Stimulated activated CD8-positive, alpha-beta memory T cell treated with anti-CD3 and anti-CD28 coated beads, Interleukin-12 subunit alpha, Interleukin-12 subunit beta, amount 100 ng/mL, for 24 hours (primary cell): ENCODE data around the gene NPAS4.
A peak's percentile ranks its signal among the peaks of the same experiment; 100 is the strongest.
"Not testable (repeated sequence)": the region's sequence is repeated elsewhere in the genome, so short reads cannot be mapped to it uniquely, and the experiment has no call there.

Experiments
- DNase-seq: peaks from one replicate; pipeline ENCODE4 v3.0.0-alpha.2; 2020; ENCODE audit errors: extremely low read depth

NPAS4 gene

DNA sequence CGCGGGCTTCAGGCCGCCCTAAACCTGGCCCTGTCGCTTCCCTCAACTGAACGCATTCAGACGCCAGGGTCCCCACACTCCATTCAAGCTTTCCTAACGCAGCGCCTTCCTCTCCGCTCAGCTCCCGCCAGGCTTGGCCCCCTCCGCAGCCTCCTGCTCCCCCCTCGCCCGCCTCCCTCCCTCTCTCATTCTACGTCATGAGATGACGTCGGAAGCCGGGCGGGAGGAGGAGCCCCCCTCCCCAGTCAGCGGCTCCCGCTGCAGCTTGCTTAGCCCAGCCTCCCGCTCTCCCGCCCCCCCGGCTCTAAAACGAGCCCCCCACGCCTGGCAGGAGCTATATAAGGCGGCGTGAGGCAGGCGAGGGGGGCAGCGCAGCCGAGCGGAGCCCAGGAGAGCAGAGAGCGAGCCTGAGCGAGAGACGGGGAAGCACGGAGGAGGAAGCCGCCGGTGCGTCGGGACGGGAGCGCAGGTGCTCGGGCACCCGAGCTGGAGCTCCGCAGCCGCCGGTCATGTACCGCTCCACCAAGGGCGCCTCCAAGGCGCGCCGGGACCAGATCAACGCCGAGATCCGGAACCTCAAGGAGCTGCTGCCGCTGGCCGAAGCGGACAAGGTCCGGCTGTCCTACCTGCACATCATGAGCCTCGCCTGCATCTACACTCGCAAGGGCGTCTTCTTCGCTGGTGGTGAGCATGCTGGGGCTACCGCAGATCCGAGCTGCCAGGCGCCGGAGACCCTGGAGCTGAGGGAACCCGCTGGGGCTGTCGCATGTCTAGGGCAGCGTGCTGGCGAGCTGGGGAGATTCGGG, at the start of gene NPAS4:
Gene NPAS4, plus strand, starts transcription at position 365 of the 806 bp plus-strand sequence. Its CDS starts 145 bp downstream, at position 510.
- no peak for DNase-seq

DNA sequence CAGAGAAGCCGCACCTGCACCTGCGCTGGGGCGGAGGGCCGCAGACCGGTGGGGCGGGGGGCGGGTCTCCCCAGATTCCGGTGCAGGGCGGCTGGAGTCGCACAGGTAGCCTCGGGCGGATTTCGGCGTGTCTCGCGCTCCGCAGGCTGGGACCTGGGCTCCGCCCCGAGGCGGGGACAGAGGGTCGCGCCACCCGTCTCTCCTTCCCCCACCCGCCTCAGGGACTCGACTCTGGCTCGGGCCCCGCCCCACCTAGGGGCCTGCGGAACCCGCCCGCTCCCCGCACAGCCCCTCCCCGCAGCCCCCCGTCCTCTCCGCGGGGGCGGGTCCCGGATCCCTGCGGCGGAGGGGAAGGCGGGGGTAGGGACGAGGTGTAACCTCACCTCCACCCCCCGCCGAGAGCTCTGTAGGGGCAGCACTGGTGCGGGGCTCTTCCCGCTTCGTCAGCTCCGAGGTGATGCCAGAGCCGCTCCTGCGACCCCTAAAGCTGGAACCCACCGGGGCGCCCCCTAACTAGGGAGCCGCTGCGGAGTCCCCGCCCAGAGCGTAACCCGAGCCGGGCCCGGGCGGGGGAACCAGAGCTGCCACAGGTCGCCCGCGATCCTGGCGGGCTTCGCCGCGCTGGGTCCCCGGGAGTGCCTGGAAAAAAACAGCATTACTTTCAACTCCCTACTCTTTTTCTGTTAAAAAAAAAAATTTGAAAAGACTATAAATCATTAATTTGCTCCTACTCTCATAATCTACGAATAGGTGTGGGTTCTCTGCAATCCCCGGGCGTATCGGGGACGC, 49.0 kb upstream of the NPAS4 start, which contains the start of gene SLC29A2:
Gene SLC29A2, minus strand, starts transcription at position 134 of the 789 bp plus-strand sequence. CDS start 169 bp downstream, outside the sequence.
- peak; percentile 40 for DNase-seq

DNA sequence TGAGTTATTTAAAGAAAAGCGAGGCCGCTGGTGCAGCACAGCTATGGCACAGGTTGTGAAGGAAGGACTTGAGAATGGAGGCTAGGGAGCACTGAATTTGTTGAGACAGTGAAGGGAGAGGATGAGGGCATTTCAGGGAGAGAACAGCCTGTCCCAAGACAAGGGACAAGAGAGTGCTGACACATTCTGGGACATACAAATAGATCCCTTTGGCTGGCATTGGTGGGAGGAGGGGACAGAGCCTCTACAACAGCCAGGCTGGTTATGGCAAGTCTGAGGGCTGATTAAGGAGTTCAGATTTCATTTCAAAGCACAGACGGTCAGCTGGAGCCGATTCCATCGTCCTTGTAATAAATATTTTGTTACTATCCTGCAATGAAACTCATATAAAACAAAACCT, 47.6 kb upstream of the NPAS4 start:
- DNase-seq: no peak

DNA sequence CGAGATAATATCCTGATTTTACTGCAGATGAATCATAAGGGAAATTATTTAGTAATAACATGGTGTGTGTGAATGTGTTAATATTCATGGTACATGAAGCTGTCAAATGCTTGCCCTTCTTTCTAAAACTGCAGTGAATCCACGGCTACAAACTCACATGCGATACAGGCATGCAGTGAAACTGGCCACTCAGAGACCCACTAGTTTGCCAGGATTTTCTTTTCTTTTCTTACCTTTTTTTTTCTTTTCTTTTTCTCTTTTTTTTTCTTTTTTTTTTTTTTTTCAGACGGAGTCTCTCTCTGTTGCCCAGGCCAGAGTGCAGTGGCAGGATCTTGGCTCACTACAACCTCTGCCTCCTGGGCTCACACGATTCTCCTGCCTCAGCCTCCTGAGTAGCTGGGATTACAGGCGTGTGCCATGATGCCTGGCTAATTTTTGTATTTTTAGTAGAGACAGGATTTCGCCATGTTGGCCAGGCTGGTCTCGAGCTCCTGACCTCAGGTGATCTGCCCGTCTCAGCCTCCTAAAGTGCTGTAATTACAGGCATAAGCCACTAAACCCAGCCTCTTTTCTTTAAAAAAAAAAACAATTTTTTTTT, 47.0 kb upstream of the NPAS4 start:
- not testable (repeated sequence) for DNase-seq

DNA sequence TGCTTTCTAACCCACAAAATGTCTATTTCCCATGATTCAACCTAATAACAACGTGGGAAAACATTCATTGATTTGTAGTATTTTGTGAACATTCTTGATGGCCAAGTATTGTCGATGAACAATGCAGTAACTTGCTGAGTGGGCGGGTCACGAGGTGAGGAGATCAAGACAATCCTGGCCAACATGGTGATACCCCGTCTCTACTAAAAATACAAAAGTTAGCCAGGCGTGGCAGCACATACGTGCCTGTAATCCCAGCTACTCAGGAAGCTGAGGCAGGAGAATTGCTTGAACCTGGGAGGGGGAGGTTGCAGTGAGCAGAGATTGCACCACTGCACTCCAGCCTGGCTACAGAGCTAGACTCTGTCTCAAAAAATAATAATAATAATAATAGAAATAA, 40.6 kb upstream of the NPAS4 start:
- not testable (repeated sequence) for DNase-seq

DNA sequence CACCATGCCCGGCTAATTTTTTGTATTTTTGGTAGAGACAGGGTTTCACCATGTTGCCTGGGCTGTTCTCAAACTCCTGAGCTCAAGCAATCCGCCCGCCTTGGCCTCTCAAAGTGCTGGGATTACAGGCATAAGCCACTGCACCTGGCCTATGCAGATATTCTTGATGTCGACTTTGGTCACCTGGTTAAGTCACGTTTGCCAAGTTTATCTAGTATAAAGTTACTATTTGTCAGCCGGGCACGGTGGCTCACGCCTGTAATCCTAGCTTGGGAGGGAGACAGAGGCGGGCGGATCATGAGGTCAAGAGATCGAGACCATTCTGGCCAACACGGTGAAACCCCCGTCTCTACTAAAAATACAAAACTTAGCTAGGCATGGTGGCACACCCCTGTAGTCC, 36.5 kb upstream of the NPAS4 start:
- DNase-seq: not testable (repeated sequence)

DNA sequence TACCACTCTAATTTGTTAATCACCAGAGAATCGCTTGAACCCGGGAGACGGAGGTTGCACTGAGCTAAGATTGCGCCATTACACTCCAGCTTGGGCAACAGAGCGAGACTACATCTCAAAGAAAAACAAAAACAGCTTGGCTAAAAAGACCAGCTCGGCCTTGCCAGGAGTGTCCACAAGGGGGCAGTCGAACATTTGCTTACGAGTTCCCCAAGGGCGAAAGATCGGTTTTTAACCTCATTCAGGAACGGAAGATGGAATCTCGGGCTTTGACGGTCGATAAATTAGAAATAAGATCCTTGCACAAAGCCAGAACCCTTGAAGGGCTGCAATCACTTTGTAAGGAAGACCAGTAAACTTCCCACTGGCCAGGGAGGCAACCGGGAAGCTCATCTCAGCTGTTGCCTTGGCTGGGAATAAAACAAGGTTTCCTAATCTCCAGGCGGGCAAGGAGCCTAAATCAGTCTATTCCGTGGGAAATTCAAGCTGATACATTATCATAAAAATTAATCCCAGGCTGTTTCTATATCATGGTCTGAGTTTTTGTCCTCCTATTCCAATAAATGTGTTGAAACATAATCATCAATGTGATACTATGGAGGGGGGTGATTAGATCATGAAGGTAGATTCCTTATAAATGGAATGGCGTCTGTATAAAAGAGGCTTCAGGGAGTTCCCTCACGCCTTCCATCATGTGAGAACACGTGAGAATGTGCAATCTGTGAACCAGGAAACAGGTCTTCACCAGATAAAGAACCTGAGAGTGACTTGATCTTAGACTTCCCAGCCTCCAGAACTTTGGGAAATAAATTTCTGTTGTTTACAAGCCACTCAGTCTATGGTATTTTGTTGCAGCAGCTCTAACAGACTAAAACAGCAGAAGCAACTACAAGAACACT, 34.4 kb upstream of the NPAS4 start:
- peak; percentile 54 for DNase-seq

DNA sequence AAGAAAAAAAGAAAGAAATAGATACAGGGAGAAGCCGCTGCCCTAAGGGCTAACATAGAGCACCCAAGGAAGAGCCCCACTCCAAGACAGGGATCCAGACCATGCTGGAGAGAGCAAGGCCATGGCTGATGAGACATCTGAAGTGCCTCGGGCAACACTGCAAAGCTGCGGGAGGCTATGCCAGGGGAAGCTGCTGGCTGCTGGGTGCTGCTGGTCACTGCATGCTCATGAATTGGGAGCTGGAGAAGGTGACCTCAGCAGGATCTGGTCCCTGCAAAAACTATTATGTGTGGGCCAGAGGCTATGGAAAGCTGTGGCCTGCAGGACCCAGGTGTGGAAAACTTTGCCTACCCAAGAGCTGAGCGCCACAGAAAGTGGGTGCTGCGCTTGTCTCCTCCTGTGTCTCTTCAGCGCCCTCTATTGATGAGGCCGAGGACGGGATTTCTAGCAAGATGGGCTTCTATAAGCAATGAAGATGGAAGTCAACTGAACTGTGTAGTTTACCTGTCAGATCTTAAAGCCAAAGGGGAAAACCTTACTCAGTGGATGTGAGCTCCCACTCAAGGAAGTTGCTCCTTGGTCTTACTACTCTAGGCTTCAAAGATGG, 32.0 kb upstream of the NPAS4 start:
- peak; percentile 45 for DNase-seq

DNA sequence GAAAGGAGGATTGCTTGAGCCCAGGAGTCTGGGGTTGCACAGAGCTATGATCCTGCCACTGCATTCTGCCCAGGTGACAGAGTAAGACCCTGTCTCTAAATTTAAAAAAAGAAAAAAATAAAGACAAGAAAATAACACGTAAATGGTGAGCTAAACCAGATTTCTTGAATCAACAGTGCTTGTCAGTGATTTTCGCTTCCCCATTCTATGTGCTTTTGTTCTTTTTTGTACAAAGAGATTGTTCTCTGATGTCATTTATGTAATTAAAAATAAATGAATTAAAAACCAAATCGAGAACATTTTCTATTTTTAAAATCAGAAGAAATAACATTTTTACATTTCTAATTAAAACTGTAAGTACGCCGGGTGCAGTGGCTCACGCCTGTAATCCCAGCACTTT, 29.5 kb upstream of the NPAS4 start:
- no peak for DNase-seq

DNA sequence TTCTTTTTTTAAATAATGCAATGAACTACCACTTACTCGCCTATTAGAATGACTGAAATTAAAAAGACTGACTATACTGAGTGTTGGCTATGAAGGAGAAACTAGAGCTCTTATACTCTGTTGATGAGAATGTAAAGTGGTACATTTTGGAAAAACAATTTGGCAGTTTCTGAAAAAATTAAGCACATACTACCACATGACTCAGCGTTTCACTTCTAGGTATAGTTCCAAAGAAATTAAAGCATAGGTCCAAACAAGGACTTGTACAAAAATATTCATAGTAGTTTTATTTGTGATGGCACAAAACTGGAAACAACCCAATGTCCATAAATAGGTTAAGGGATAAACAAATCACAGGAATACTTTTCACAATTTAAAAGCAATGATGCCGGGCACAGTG, 26.9 kb upstream of the NPAS4 start:
- no peak for DNase-seq

DNA sequence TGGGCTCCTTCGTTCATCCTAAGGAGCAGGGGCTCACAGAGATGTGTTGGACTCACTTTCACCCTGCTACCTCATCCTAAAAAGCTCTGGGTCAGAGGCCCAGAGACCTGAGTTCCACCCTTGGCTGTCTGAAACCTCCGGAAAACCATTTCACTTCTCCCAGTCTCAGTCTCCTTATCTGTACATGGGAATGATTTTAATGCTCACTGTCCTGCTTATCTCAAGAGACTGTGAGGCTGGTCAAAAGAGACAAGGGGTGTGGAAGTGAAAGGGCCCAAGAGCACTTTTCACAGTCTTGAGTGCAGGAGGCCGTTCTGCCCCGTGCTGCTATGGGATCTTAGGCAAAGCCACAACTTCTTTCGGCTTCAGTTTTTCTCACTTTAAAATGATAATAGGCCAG, 13.2 kb upstream of the NPAS4 start:
- DNase-seq: no peak

DNA sequence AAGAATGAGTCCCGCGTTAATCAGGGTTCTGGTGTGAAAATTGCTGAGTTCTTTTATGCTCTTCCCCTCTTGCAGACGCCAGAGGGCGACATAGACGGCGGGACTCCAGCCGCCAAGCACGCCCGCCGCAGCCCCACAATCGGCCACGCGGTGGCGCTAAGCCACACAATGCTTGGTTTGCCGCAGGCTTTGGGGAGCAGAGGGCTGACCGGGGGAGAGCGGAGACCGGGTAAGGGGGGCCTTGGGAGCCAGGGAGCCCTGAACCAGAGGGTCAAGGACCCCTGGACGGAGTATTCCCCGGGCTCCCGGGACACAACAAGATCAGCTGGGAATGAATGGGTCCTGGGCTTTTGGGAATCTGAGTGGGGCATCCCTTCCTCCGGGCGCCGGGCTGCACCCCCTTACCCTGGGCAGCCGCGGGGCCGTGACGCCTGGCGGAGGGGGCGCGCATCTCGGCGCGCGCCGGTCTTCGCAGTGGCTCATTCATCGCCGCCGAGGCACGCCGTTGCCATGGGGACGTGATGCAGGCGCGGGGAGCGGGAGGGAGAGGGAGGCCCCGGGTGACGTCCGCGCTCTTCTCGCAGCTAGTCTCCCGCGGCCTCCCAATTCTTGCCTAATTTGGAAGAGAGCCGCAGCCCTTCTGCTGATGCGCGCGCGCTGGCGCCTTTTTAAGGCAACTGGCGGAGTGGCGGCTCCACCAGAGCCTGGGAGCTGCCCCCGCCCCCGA, 12.2 kb upstream of the NPAS4 start:
- DNase-seq: peak; percentile 68

DNA sequence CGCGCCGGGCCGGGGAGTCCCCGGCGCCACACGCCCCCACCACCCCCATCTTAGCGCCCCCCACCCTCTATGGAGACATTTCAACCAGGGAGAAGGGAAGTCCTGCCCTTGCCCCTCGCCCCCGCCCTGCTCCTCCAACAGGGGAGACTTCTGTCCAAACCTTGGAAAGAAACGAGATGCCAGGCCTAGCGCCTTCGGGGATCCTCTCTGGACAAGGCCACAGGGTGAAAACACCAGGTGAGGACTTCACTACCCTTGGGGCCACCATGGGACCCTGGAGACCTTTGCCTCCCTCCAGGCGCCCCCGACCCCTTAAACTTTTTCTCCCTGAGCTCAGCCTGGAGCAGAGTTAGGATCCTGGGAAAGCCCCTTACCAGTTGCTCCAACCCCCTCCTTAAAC, 11.6 kb upstream of the NPAS4 start:
- no peak for DNase-seq

DNA sequence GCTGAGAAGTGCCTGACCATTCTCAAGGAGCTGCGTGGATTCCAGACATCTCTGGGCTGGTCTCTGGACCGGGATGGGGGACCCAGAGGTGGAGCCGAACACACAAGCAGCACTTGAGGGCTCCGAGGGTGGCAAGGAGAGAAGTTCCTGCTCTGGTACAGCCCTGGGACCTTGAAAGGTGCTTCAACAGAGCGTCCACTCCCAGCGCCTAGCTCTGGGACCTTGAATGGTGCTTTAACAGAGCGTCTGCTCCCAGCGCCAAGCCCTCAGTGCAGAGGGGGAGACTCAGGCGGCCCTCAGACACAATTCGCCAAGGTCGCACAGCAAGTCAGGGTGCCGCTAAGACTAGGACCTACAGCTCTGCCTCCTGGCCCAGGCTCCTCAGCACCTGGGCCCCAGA, 10.6 kb upstream of the NPAS4 start:
- no peak for DNase-seq

DNA sequence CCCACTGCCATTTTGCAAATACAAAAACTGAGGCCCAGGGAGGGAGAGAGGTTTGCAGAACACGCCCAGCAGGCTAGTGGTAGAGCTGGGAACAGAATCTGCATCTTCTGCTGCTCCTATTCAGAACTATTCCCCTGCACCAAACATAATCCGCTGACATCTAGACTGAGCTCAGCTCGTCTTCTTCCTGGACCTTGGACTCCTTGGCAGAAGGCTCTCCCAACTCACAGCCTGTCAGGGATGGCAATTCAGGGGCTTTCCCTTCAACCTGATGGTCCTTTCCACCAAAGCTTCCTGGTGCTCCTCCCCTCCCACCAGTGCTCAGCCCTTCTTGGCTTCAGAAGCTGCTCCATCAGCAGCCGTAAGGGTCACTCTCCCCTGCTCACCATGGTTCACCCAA, 9.5 kb upstream of the NPAS4 start:
- DNase-seq: no peak

DNA sequence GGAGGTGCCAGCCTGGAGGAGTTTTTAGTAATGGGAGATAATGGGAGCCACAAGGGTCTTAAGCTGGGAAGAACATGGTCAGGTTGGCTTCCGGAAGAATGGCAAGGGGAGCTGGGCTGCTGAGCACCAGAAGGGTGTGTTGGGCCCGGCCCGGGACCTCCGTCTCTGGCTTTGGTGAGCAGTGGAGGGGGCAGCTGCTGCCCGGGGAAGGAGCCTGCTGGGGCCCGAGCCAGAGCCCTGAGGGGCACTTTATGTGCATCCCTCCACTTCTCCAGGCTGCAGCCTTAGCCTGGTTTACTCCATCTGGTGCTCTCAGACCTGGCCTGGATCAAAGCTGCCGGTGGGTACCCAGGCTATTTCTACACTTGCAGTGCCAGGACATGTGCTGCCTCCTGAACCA, 8.7 kb upstream of the NPAS4 start:
- DNase-seq: no peak

DNA sequence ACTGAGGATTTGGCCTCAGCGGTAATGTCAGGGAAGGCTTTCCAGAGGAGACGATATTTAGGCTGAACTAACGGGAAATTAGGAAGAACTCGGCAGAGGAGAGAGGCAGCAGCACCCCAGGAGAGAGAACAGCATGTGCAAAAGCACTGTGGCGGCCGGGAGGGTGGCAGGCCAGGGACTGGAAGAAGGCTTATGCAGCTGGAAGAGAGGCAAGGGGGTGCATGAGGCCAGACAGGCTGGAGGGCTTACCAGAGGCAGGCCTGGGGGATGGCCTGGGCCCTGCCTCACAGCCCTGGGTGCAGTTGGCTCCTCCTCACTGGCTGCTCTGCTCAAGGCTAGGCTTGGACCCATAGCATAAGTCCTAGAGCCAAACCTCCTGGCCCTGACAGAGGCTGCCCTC, 7.7 kb upstream of the NPAS4 start:
- no peak for DNase-seq

DNA sequence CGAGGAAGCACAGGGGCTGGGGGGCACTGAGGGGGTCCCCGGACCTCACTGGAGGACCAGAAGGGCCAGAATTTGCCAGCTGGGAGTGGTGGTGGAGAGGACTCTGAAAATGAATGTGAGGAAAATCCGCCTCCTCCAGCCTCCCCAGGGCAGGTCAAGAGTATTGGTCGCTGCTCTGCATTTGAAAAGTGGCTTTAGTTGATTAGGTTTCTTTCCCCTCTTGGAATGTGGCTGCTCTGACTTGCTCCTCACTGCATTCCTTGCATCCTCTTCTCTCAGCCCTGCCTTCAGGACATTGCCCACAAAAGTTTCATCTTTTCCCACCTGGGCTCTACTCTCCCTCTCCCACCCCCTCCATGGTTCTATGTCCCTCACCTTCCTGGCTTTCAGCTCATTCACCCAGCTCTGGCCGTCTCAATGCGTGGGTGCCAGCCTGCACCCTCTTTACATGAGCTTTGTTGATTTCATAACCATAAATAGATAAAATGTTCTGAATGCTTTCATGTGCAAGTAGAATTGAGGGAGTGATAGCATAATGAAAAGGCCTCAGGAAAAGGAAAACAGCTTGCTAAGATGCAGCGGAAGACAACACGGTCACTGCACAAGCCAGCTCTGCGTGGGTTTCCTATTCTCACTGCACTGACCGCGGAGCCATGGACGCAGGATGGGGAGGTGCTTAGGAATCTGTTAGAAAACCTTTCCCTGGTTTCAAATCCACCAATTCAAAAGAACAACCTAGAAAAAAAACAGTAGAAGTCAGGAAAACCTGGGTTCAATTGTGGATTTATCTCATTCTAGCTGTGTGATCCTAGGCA, 6.5 kb upstream of the NPAS4 start:
- DNase-seq: no peak

DNA sequence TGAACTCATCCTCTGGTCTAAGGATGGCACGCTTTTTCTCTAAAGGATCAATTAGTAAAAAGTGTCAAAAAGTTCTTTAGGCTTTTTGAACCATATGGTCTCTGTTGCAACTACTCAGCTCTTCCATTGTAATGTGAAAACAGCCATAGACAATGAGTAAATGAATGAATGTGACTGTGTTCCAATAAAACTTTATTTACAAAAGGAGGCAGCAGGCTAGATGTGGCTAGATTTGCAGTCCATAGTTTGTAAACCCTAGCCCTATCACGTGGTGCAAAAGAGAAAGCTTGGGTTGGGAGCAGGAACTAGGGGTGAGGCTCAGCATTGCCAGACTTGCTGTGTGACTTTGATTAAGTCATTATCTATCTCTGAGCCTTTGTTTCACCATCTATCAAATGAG, 5.4 kb upstream of the NPAS4 start:
- no peak for DNase-seq

DNA sequence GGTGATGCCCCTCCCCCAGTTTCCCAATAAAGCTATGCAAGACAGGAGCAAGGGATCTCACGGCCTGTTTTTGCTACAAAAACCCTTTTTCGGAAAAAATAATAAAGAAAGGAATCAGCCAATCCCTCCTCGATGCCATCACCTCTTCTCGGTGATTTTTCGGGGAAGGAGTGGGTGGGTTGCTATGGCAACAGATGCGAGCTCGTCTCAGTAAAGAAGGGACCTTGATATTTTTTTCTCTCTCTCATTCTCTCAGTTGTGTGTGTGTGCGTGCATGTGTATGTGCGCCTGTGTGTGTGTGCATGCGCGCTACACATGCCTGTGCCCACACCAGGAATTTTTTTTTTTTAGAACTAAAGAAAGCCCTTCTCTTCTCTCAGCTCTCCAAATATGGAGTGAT, 3.8 kb upstream of the NPAS4 start:
- no peak for DNase-seq
